Motor neuron (in vitro differentiated cells): ENCODE measurements around the gene MATN4. TPM values are rescaled to one million over a fixed set of nuclear protein-coding genes. Genes with fewer than 3 reads are reported as not detected.

Experiments
- ATAC-seq, 8 experiments: fragments of 200-7000 bp; cut with Tn5 transposase; replicated peaks in 6 of 8; 2 replicates each; pipeline ENCODE4 v1.8.0; 2021; ENCODE audit warnings: mild to moderate bottlenecking in 8 of 8, moderate library complexity in 8 of 8
- H3K27ac ChIP-seq, 2 donors: fragments of 250-450 bp; sonication (Bioruptor Pico); 2 replicates each; pipeline ENCODE4 v1.9.0; 2021; ENCODE audit warnings: antibody characterized with exemption in 2 of 2, mild to moderate bottlenecking in 2 of 2, moderate library complexity in 1 of 2
- H3K4me1 ChIP-seq, 2 donors: fragments of 250-450 bp; sonication (Bioruptor Pico); replicated peaks in 1 of 2; 2 replicates each; pipeline ENCODE4 v1.6.1; 2021; ENCODE audit warnings: antibody characterized with exemption in 2 of 2, mild to moderate bottlenecking in 2 of 2, moderate library complexity in 1 of 2
- H3K4me3 ChIP-seq, 5 donors: fragments of 250-450 bp; sonication (Bioruptor Pico); 2 replicates each; pipeline ENCODE4 v1.9.0; 2021; ENCODE audit warnings: antibody characterized with exemption in 5 of 5, mild to moderate bottlenecking in 5 of 5, moderate library complexity in 4 of 5
- WGBS, 10 experiments: fragments of 450-650 bp; shearing (Covaris generic); methylation state at CpG; one replicate each; pipeline ENCODE4 v1.0.0; 2022; 5-methylcytosine and 5-hydroxymethylcytosine counted together
- in situ Hi-C, 9 experiments: fragments of 400-800 bp; cut with MboI; loops; one replicate each; pipeline ENCODE4 v1.15.0; 2021; ENCODE audit warnings: low sequenced_read_pairs in 9 of 9, low pct_unique_long_range_greater_than_20kb in 2 of 9; ENCODE audit not compliant: unreplicated experiment in 9 of 9
- total RNA-seq, 8 experiments: library from RNA; unstranded; fragments of 300-600 nt; gene quantifications; 2 replicates each; pipeline versions ENCODE4 v1.2.3 to v1.2.4, GENCODE V29; 2022

MATN4 gene
- total RNA-seq, 8 experiments from 2014 or later: 0.08 to 0.31 (median 0.20) TPM; not detected in 4

DNA sequence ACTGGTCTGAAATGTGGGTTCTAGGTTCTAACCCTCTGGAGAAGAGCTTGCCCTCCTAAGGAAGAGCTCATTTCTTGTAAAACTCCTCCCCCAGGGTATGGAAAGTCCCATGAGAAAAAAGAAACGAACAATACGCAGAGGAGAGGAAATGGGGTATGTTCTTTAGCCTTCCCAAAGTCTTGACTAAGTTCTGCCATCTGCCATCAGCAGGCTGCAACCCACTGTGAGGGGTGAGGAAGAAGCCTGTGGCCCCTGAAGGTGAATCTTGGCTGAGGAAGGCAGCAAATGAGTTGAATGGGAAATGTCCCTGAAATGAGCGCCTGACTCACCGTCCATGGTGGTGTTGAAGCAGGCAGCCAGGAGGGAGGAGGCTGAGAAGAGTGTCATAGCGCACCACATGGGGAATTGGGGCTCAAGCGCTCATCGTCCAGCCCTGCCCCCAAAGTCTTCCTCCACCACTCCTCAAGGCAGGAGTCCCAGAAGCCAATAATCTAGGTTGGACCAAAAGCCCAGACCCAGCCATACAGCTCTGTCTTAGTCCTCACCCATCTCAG, 10.4 kb upstream of the MATN4 start:
- Histone ChIP-seq H3K4me3 (no peak overlapping the region), H3K4me1 (no peaks in the 10 kb centered on the region), H3K27ac (no peak overlapping the region)
- no peak for ATAC-seq
- 37 to 98% (median 81%) methylated on average over 1 to 6 of the region's 7 CpGs; no CpG with 5 or more reads in 2 of the 10 experiments for WGBS, 10 experiments
- in situ Hi-C loops: loop anchor here in 3 of 9 experiments (25.0 kb wide), 2 partner anchors 119 to 444 kb away; no protein-coding TSS in a partner anchor

DNA sequence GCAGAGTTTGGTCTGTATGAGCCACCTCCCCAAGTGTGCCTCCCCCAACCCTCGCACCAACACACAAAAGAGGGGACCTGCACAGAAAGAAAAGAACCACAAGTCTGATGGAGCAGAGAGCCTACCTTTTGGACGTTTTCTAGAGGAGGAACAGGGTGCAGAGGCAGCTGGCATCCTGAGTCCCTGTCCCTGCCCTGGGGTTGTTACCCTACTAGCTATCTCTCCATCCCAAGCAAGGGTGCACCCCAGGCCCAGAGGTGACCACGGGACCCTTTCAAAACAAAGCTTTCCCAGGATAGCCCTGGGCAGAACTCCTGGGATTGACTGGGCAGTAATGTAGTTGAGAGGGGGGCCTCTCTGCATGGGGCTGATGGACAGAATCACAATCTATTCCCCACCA, 9.7 kb upstream of the MATN4 start:
- in situ Hi-C loops: loop anchor here in 3 of 9 experiments (25.0 kb wide), 2 partner anchors 119 to 444 kb away; no protein-coding TSS in a partner anchor
- Histone ChIP-seq H3K27ac (no peak overlapping the region), H3K4me3 (no peak overlapping the region), H3K4me1 (no peaks in the 10 kb centered on the region)
- ATAC-seq: no peak
- 20 to 100% (median 45%) methylated on average over 1 to 2 of the region's 3 CpGs; no CpG with 5 or more reads in 6 of the 10 experiments for WGBS, 10 experiments

GRCh38 chr20:45316150-45317080, 8.3 kb upstream of the MATN4 start:
- in situ Hi-C loops: loop anchor here in 3 of 9 experiments (25.0 kb wide), 2 partner anchors 121 to 446 kb away; no protein-coding TSS in a partner anchor
- Histone ChIP-seq H3K4me3 (no peak overlapping the region), H3K27ac (no peak overlapping the region), H3K4me1 (no peaks in the 10 kb centered on the region)
- WGBS, 10 experiments: 10 to 100% (median 87%) methylated on average over 2 to 9 of the region's 71 CpGs; no CpG with 5 or more reads in 2 of the 10 experiments
- ATAC-seq: no peak

- 60 to 100% (median 88%) methylated on average over 1 to 4 of the region's 4 CpGs for WGBS, 10 experiments
- no peak overlapping the region for H3K4me3 ChIP-seq
- ATAC-seq: no peak
- in situ Hi-C loops: loop anchor here in 3 of 9 experiments (25.0 kb wide), 2 partner anchors 122 to 447 kb away; no protein-coding TSS in a partner anchor
- no peak overlapping the region for H3K27ac ChIP-seq
- no peaks in the 10 kb centered on the region for H3K4me1 ChIP-seq
Observed at GRCh38 chr20:45315672-45316071, 7.6 kb upstream of the MATN4 start.

DNA sequence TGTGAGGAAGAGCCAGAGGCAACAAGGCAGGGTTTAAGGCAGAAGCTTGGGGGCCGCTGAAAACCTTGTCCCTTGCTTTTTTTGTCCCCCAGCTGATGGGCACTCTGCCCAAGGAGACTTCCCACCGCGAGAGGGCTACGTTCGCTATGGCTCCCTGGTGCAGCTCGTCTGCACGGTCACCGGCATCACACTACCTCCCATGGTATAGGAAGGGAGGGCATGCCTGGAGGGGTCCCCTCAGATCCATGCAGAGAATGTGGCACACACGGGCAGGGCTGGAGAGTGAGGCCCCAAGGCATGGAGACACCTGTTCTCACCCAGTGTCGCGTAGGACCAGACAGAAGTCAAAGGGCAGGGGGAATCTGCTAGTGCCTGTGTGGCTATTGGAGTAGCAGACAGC, 5.8 kb upstream of the MATN4 start:
- Histone ChIP-seq H3K4me1 (no peaks in the 10 kb centered on the region), H3K27ac (no peak overlapping the region), H3K4me3 (no peak overlapping the region)
- ATAC-seq: no peak
- 70 to 87% (median 80%) methylated on average over 2 to 7 of the region's 11 CpGs; no CpG with 5 or more reads in 7 of the 10 experiments for WGBS, 10 experiments
- in situ Hi-C loops: loop anchor here in 3 of 9 experiments (25.0 kb wide), 2 partner anchors 123 to 448 kb away; no protein-coding TSS in a partner anchor

DNA sequence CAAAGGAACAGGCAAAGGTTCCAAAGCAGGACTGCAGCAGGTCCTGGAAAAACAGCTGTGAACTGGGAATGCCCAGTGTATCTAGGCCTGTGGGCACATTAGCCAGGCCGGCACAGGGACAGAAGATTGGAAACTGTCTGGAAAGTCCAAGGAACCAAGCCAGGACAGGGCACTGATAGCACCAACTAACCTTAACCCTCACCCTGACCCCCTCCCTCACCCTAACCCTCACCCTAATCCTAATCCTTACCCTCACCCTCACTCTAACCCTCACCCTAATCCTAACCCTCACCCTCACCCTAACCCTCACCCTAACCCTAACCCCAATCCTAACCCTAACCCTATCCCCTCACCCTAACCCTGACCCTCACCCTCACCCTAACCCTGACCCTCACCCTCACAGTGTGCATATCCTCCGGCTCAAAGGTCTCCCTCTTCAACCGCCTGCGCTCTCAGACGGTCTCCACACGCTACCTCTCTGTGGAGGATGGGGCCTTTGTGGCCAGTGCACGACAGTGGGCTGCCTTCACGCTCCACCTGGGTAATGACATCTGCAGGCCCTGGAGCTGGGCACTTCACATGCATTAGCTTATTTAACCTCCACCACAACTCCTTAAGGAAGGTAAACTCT, 5.1 kb upstream of the MATN4 start:
- ATAC-seq: no peak
- no peaks in the 10 kb centered on the region for H3K4me1 ChIP-seq
- in situ Hi-C loops: loop anchor here in 3 of 9 experiments (25.0 kb wide), 2 partner anchors 124 to 449 kb away; no protein-coding TSS in a partner anchor
- 40 to 100% (median 84%) methylated on average over 1 to 6 of the region's 8 CpGs; no CpG with 5 or more reads in 3 of the 10 experiments for WGBS, 10 experiments
- H3K4me3 ChIP-seq: no peak overlapping the region
- no peak overlapping the region for H3K27ac ChIP-seq

GRCh38 chr20:45312241-45312640, 4.1 kb upstream of the MATN4 start:
- WGBS, 10 experiments: no CpG with 5 or more reads among the region's 21 CpGs
- ATAC-seq: no peak
- no peaks in the 10 kb centered on the region for H3K4me1 ChIP-seq
- H3K27ac ChIP-seq: no peak overlapping the region
- in situ Hi-C loops: loop anchor here in 3 of 9 experiments (25.0 kb wide), 2 partner anchors 125 to 450 kb away; no protein-coding TSS in a partner anchor
- no peak overlapping the region for H3K4me3 ChIP-seq

DNA sequence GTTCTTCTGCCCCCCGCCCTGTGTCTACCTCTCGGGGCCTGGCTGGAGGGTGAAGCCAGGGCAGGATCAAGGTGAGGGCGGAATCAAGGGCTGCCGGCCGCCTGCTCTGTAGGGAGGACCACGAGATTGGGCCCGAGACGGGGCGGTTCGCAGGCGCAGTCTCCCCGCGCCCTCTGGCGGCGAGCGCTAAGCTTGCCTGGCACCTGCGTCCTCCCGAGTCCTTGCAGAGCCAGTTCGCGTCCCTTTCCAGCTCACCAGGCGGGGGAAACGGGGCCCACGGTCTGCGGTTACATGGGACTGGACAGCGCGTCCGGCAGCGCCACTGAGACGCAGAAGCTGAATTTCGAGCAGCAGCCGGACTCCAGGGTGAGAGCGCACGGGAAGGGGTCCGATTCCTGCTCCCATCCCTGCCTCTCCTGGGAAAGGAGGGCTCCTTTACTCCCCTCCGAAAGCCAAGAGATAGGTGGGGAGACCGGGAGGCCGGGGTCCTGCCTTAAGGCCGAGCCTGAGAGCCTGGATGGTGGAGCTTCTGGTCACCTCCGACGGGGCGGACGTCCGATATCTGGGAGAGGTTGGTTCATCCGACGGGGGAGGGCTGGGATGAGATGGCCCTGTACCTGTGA, 3.6 kb upstream of the MATN4 start:
- peak; percentile 43 to 93 (median 74) for ATAC-seq
- 4 to 63% (median 29%) methylated on average over 3 to 12 of the region's 45 CpGs; no CpG with 5 or more reads in 4 of the 10 experiments for WGBS, 10 experiments
- Histone ChIP-seq H3K27ac (no peak overlapping the region), H3K4me3 (no peak overlapping the region), H3K4me1 (no peaks in the 10 kb centered on the region)
- in situ Hi-C loops: loop anchor here in 3 of 9 experiments (25.0 kb wide), 2 partner anchors 126 to 451 kb away; no protein-coding TSS in a partner anchor

GRCh38 chr20:45309075-45309474, 976 bp upstream of the MATN4 start:
- in situ Hi-C loops: loop anchor here in 4 of 9 experiments (10.0 to 25.0 kb wide), 3 partner anchors 128 to 453 kb away; partner anchors contain the start of gene KCNS1 (in 1 of the 4)
- no peak overlapping the region for H3K4me3 ChIP-seq
- no peak for ATAC-seq
- 100% methylated on average over 1 of the region's 3 CpGs; no CpG with 5 or more reads in 9 of the 10 experiments for WGBS, 10 experiments
- H3K4me1 ChIP-seq: no peaks in the 10 kb centered on the region
- no peak overlapping the region for H3K27ac ChIP-seq

- WGBS, 10 experiments: 78% methylated on average over 4 of the region's 16 CpGs; no CpG with 5 or more reads in 9 of the 10 experiments
- no peak overlapping the region for H3K4me3 ChIP-seq
- no peaks in the 10 kb centered on the region for H3K4me1 ChIP-seq
- H3K27ac ChIP-seq: no peak overlapping the region
- in situ Hi-C loops: loop anchor here in 4 of 9 experiments (10.0 to 25.0 kb wide), 3 partner anchors 130 to 455 kb away; partner anchors contain the start of gene KCNS1 (in 1 of the 4)
- no peak for ATAC-seq
Observed at GRCh38 chr20:45307076-45307640, 941 bp downstream of the MATN4 start.

GRCh38 chr20:45306431-45306982, 1.6 kb downstream of the MATN4 start, which contains the start of gene RBPJL:
TSS of gene RBPJL (plus strand) at chr20:45306840. CDS start at chr20:45306923, 83 bp downstream.
- Histone ChIP-seq H3K4me1 (no peaks in the 10 kb centered on the region), H3K4me3 (no peak within 1 kb of the TSS), H3K27ac (no peak within 1 kb of the TSS)
- in situ Hi-C loops: loop anchor here in 4 of 9 experiments (10.0 to 25.0 kb wide), 3 partner anchors 131 to 456 kb away; partner anchors contain the start of gene KCNS1 (in 1 of the 4)
- peak in 1 of 8 experiments; percentile 56 for ATAC-seq
- 60 to 80% (median 69%) methylated on average over 1 to 11 of the region's 41 CpGs; no CpG with 5 or more reads in 7 of the 10 experiments for WGBS, 10 experiments
